Activated naive CD4-positive, alpha-beta T cell treated with anti-CD3 and anti-CD28 coated beads, Interleukin-2, amount 10 ng/mL, durations not matched to agents 7 days and 5 days (primary cell): ENCODE measurements around the gene SMARCA4.
"Not testable (repeated sequence)": the region's sequence is repeated elsewhere in the genome, so short reads cannot be mapped to it uniquely, and the experiment has no call there.

Experiments
- CTCF ChIA-PET: fragments of 350-600 bp; sonication (Branson Sonifier 250); formaldehyde crosslinking; loops from one replicate; lab custom pipeline; 2021; ENCODE audit warnings: antibody characterized with exemption; lab: Charles Lee
- DNase-seq: peaks from one replicate; pipeline ENCODE4 v3.0.0-alpha.2; 2020
- H3K27ac Mint-ChIP-seq: one replicate; pipeline ENCODE4 v1.8.0; 2021; ENCODE audit warnings: mild to moderate bottlenecking, moderate library complexity, mixed read lengths
- H3K27me3 Mint-ChIP-seq: one replicate; pipeline ENCODE4 v1.8.0; 2021; ENCODE audit warnings: mild to moderate bottlenecking, mixed read lengths
- H3K36me3 Mint-ChIP-seq: one replicate; pipeline ENCODE4 v1.8.0; 2021; ENCODE audit warnings: mixed read lengths
- H3K4me1 Mint-ChIP-seq: one replicate; pipeline ENCODE4 v1.8.0; 2021; ENCODE audit warnings: mixed read lengths
- H3K4me3 Mint-ChIP-seq: one replicate; pipeline ENCODE4 v1.8.0; 2021; ENCODE audit warnings: mild to moderate bottlenecking, moderate library complexity, mixed read lengths
- H3K9me3 Mint-ChIP-seq: one replicate; pipeline ENCODE4 v1.8.0; 2021; ENCODE audit warnings: mixed read lengths

Gene SMARCA4

DNA sequence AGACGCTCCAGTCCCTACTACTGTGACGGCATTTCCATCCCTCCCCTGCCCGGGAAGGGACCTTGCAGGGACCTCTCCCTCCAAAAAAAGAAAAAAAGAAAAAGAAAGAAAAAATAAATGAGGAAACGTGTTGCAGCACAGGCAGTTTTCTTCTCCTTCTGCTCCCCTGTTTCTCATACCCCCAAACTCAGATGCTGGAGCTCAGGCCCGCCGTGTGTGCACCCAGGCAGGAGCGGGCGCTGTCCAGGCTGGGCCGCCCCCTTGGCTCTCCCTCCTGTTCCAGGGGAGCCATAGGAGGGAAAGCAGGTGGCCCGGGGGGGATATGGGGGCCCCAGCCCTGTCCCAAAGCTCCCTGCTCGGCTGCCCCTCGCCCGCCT, 38.2 kb upstream of the SMARCA4 start:
- Mint-ChIP-seq H3K4me3 (no peak overlapping the region), H3K9me3 (no peaks in the 10 kb centered on the region), H3K36me3 (peaks cover 23% of the 10 kb centered on the region), H3K27me3 (no peaks in the 10 kb centered on the region), H3K27ac (no peak overlapping the region), H3K4me1 (peaks cover 7% of the 10 kb centered on the region)
- CTCF ChIA-PET: interaction anchor here (2.0 kb wide), 1 partner anchor 14 kb away, joined by 7 read pairs; no protein-coding TSS in a partner anchor
- DNase-seq: no peak

DNA sequence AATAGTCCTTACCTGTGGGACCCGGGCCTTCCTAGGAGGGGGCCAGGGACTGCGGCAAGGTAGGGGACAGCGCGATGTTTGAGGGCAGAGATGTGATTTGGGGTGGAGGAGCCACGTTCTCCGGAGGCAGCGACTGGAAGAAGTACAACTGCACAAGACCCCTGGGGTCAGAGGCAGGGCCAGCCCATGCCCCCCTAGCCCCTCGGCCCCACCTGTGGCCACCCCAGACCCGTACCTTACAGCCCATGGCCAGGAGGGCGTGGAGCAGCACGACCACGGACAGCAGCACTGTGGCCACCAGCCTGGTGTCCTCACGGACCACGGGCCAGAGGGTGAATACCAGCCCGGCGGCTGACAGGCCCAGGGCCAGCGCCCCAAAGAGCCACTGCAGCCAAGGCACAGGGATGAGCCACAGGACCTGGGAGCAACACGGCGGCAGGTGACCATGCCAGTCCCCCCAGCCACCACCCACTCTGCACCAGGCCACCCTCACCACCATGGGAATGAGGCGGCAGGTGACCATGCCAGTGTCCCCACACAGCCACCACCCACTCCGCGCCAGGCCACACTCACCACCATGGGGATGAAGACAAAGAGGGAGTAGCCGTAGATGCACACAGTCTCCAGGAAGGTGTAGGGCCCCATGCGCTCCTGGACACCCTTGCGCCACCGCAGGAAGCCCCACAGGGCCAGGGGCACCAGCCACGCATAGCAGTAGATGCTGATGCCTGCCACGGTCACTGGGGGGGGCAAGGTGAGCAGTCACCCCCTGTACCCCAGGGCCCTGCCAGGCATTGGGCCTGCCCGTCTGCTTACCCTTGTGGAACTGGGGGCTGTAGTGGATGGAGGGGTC, 37.3 kb upstream of the SMARCA4 start:
- H3K36me3 Mint-ChIP-seq: peaks cover 23% of the 10 kb centered on the region
- H3K9me3 Mint-ChIP-seq: no peaks in the 10 kb centered on the region
- H3K27me3 Mint-ChIP-seq: no peaks in the 10 kb centered on the region
- DNase-seq: no peak
- no peak overlapping the region for H3K4me3 Mint-ChIP-seq
- no peak overlapping the region for H3K27ac Mint-ChIP-seq
- CTCF ChIA-PET: interaction anchor here (2.0 kb wide), 1 partner anchor 13 kb away, joined by 7 read pairs; no protein-coding TSS in a partner anchor
- peaks cover 13% of the 10 kb centered on the region for H3K4me1 Mint-ChIP-seq

DNA sequence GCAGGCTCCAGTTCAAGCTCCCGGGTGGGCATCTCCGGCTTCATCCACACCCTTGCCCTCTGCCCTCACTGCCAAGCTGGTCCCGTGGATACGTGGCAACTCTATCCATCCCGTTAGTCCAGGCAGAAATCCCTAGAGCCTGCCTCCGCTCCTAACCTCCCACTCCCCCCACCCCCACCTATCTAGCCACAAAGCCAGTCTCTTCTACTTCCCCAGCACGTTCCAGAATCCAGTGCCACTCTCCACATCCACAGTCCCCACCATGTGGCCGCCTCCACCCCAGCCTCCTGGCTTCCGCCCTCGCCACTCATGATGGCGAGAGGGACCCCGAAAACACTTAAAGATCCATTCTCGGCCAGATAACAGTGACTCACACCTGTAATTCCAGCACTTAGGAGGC, 36.2 kb upstream of the SMARCA4 start:
- Mint-ChIP-seq H3K4me1 (peaks cover 19% of the 10 kb centered on the region), H3K27me3 (no peaks in the 10 kb centered on the region), H3K9me3 (no peaks in the 10 kb centered on the region), H3K4me3 (no peak overlapping the region), H3K36me3 (peaks cover 24% of the 10 kb centered on the region), H3K27ac (no peak overlapping the region)
- CTCF ChIA-PET: no interaction called here
- no peak for DNase-seq

DNA sequence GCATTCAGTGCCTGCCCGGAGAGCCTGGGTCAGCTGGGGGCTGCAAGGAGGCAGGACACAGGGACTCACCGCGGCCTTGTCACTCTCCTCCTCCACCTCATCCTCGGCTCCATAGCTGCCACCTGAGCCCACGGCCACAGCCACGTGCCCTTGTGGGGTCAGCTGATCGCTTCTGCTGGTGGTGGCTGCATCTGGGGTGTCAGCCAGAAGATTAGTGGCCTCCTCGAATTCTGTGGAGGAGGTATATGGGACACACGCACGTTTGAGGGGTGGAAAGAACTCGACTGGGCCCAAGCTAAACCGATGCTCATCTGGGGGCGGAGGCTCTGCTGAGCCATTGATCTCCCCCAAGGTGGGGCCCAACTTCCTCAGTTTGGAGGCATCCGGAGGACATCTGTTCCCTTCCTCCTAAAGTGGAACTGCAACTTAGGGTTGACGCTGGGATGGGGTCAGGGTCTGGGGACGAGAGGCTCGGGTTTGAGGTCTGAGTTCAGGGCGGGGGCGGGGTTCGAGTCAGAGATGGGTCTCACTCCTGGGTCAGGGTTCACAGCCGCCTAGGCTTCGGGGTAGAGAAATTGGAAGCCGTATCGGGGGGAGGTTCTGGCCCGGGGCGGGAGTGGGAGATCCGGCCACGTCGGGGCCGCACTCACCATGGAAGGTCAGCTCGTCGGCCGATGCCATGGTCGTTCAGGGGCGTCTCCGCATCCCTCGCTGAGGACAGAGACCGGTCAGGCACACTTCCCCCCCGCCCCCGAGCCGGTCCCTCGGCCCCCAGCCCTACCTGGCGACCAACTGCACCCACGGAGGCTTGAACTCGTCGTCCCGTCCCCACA, 32.9 kb upstream of the SMARCA4 start:
- CTCF ChIA-PET: interaction anchor here (1.2 to 1.7 kb wide), 2 partner anchors 9 to 108 kb away, joined by 3 to 5 read pairs; no protein-coding TSS in a partner anchor
- Mint-ChIP-seq H3K4me1 (peaks cover 33% of the 10 kb centered on the region), H3K4me3 (peak overlapping the region; percentile 96), H3K27ac (peak overlapping the region; percentile 90), H3K36me3 (peaks cover 20% of the 10 kb centered on the region), H3K9me3 (no peaks in the 10 kb centered on the region), H3K27me3 (no peaks in the 10 kb centered on the region)
- no peak for DNase-seq

DNA sequence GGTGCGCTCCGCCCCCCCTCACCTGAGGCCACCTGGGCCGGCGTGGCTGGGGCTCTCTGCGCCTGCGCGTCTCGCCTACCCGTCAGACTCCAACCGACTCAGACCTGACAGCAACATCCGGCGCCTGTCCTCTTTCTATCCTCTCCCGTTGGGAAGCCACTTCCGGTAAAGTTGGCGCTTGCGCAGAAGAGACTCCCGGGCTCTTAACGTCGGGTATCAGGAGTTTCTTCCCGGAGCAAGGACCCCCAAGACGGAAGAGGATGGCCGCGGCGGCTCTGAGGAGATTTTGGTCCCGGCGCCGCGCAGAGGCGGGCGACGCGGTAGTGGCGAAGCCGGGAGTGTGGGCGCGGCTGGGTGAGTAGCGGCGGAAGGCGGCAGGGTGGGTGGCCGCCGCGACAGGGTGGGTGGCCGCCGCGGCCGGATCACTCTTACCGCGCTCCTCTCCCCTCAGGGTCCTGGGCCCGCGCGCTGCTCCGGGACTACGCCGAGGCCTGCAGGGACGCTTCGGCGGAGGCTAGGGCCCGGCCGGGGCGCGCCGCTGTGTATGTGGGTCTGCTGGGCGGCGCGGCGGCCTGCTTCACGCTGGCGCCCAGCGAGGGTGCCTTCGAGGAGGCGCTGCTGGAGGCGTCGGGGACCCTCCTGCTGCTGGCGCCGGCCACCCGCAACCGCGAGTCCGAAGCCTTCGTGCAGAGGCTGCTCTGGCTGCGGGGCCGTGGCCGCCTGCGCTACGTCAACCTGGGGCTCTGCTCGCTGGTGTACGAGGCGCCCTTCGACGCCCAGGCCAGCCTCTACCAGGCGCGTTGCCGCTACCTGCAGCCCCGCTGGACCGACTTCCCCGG, 32.0 kb upstream of the SMARCA4 start, which contains the start of the genes TIMM29 and YIPF2:
TIMM29 (plus strand) TSS at position 249 of the 839 bp plus-strand sequence; CDS start at position 261, 12 bp downstream.
YIPF2 (minus strand) TSS at position 77 of the 839 bp plus-strand sequence. CDS start 229 bp downstream, outside the sequence.
- Mint-ChIP-seq H3K27me3 (no peaks in the 10 kb centered on the region), H3K36me3 (peaks cover 18% of the 10 kb centered on the region), H3K9me3 (no peaks in the 10 kb centered on the region), H3K4me3 (peak within 1 kb of the TSS; percentile 96), H3K4me1 (peaks cover 33% of the 10 kb centered on the region), H3K27ac (peak within 1 kb of the TSS; percentile 90)
- CTCF ChIA-PET: interaction anchor here (0.6 to 1.7 kb wide), 3 partner anchors 8 to 1052 kb away, joined by 3 to 5 read pairs (median 3); no protein-coding TSS in a partner anchor
- peak; percentile 97 for DNase-seq

DNA sequence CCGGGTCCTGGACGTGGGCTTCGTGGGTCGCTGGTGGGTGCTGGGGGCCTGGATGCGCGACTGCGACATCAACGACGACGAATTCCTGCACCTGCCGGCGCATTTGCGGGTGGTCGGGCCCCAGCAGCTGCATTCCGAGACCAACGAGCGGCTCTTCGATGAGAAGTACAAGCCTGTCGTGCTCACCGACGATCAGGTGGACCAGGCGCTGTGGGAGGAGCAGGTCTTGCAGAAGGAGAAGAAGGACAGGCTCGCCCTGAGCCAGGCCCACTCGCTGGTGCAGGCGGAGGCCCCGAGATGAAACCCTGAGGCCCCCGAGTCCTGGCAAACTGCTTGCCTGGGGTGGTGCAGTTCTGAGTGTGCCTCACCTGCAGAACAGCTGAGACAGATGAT, 31.4 kb upstream of the SMARCA4 start:
- CTCF ChIA-PET: interaction anchor here (0.6 to 1.3 kb wide), 2 partner anchors 13 to 1053 kb away, joined by 3 to 6 read pairs; no protein-coding TSS in a partner anchor

DNA sequence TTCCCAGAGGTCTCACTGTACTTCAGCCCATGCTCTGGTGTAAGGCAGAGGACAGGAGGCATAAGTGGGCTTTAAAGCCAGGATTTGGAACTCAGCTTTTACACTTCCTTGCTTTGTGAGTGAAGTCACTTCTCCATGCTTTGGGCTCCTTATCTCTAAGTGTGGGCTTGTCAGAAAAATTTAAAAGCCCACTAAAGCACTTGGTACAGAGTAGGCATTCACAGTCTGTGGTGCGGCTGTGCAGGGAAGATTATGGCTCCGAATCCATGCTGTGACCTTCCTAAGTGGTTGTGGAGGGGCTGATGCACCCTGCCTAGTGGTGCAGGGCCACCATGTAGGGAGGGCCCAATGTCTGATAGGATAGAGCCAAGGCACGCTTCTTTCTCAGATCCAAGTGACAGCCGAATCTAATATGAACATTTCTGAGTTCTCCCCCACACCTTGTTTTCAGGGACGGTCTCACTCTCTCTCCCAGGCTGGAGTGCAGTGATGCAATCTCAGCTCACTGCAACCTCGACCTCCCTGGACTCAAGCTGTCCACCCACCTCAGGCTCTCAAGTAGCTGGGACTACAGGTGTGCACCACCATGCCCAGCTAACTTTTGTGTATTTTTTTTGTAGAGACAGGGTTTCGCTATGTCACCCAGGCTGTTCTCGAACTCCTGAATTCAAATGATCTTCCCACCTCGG, 25.3 kb upstream of the SMARCA4 start:
- no peak overlapping the region for H3K27ac Mint-ChIP-seq
- H3K4me3 Mint-ChIP-seq: no peak overlapping the region
- peaks cover 20% of the 10 kb centered on the region for H3K4me1 Mint-ChIP-seq
- peaks cover 7% of the 10 kb centered on the region for H3K36me3 Mint-ChIP-seq
- H3K27me3 Mint-ChIP-seq: no peaks in the 10 kb centered on the region
- H3K9me3 Mint-ChIP-seq: no peaks in the 10 kb centered on the region
- DNase-seq: no peak
- CTCF ChIA-PET: interaction anchor here (0.6 to 2.4 kb wide), 7 partner anchors 8 to 100 kb away, joined by 3 to 14 read pairs (median 4); partner anchors contain the start of genes TIMM29 and YIPF2

More for the DNA sequence above, 31.4 kb upstream of the SMARCA4 start:
- peak overlapping the region; percentile 96 for H3K4me3 Mint-ChIP-seq
- H3K36me3 Mint-ChIP-seq: peaks cover 16% of the 10 kb centered on the region
- no peaks in the 10 kb centered on the region for H3K27me3 Mint-ChIP-seq
- peaks cover 33% of the 10 kb centered on the region for H3K4me1 Mint-ChIP-seq
- no peaks in the 10 kb centered on the region for H3K9me3 Mint-ChIP-seq
- no peak for DNase-seq
- H3K27ac Mint-ChIP-seq: peak overlapping the region; percentile 14

DNA sequence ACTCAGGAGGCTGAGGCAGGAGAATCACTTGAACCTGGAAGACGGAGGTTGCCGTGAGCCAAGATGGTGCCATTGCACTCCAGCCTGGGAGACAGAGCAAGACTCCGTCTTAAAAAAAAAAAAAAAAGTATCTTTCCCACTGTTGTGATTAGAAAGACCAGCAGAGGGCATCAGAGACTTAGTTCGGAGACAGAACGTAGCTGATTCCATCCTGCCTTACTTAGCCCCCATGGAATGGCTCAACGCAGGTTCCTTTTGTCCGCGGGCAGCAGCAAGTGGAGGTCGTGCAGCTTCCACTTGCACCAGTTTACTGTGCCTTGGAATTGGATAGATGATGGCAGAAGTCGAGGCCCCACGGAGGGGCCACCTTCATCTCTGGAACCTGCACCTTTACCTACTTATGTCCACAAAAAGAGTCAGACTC, 24.2 kb upstream of the SMARCA4 start:
- Mint-ChIP-seq H3K36me3 (peaks cover 4% of the 10 kb centered on the region), H3K9me3 (no peaks in the 10 kb centered on the region), H3K4me3 (no peak overlapping the region), H3K27ac (no peak overlapping the region), H3K27me3 (no peaks in the 10 kb centered on the region), H3K4me1 (peaks cover 16% of the 10 kb centered on the region)
- DNase-seq: peak; percentile 49
- CTCF ChIA-PET: interaction anchor here (0.6 to 2.4 kb wide), 17 partner anchors 8 to 307 kb away, joined by 3 to 14 read pairs (median 4); partner anchors contain the start of genes TIMM29 and YIPF2

DNA sequence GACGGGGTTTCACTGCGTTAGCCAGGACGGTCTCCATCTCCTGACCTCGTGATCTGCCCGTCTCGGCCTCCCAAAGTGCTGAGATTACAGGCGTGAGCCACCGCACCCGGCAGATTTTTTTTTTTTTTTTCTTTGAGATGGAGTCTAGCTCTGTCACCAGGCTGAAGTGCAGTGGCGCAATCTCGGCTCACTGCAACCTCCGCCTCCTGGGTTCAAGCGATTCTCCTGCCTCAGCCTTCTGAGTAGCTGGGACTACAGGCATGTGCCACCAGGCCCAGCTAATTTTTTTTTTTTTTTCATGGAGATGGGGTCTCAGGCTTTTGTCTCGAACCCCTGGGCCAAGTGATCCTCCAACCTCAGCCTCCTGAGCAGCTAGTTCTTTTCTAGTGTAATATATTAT, 19.2 kb upstream of the SMARCA4 start:
- peaks cover 17% of the 10 kb centered on the region for H3K4me1 Mint-ChIP-seq
- not testable (repeated sequence) for H3K4me3 Mint-ChIP-seq, H3K27ac Mint-ChIP-seq, H3K36me3 Mint-ChIP-seq, DNase-seq, H3K27me3 Mint-ChIP-seq, H3K9me3 Mint-ChIP-seq
- CTCF ChIA-PET: interaction anchor here (0.6 to 2.9 kb wide), 14 partner anchors 9 to 225 kb away, joined by 3 to 15 read pairs (median 4); no protein-coding TSS in a partner anchor

DNA sequence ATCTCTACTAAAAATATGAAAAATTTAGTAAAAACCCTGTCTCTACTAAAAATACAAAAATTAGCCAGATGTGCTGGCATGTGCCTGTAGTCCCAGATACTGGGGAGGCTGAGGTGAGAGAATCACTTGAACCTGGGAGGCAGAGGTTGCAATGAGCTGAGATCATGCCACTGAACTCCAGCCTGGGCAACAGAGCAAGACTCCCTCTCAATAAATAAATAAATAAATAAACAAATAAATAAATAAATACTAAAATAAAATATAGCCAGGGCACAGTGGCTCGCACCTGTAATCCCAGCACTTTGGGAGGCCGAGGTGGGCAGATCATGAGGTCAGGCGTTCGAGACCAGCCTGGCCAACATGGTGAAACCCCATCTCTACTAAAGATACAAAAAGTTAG, 17.4 kb upstream of the SMARCA4 start:
- H3K4me1 Mint-ChIP-seq: peaks cover 12% of the 10 kb centered on the region
- DNase-seq, H3K9me3 Mint-ChIP-seq, H3K36me3 Mint-ChIP-seq, H3K27me3 Mint-ChIP-seq, H3K27ac Mint-ChIP-seq, CTCF ChIA-PET, H3K4me3 Mint-ChIP-seq: not testable (repeated sequence)

DNA sequence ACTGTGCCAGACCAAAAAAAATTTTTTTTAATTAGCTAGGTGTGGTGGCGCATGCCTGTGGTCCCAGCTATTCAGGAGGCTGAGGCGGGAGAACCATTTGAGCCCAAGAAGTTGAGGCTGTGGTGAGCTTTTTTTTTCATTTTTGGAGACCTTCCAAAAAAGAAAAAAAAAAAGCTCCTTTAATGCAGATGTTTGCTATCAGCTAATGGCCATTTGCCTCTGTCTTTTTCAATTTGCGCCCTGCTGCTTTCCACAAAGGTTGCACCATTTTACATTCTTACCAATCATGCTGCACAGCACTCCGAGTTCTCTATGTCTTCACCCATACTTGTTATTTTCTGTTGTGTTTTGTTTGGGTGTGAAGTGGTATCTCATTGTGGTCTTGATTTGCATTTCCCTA, 15.6 kb upstream of the SMARCA4 start:
- no peak for DNase-seq
- Mint-ChIP-seq H3K27me3 (no peaks in the 10 kb centered on the region), H3K9me3 (no peaks in the 10 kb centered on the region), H3K27ac (no peak overlapping the region), H3K4me3 (no peak overlapping the region), H3K36me3 (no peaks in the 10 kb centered on the region), H3K4me1 (peaks cover 4% of the 10 kb centered on the region)
- CTCF ChIA-PET: interaction anchor here (1.2 kb wide), 1 partner anchor 9 kb away, joined by 5 read pairs; no protein-coding TSS in a partner anchor

DNA sequence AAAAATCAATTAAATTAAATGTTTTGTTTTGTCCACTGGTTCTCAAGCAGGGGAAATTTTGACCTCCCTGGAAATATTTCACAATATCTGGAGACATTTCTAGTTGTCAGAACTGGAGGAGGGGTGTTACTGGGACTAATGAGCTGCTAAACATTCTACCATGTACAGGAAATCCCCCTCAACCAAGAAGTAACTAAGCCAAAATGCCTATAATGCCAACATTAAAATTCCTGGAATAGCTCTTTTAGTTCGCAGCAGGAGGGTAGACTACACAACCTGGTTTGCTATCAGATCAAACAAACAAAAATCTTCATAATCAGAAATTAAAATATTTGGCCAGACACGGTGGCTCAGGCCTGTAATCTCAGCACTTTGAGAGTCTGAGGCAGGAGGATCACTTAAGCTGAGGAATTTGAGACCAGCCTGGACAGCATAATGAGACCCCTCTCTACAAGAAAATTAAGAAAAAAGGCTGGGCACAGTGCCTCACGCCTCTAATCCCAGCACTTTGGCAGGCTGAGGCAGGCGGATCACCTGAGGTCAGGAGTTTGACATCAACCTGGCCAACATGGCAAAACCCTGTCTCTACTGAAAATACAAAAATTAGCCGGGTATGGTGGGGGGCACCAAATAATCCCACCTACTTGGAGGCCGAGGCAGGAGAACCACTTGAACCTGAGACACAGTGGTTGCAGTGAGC, 13.7 kb upstream of the SMARCA4 start:
- CTCF ChIA-PET: no interaction called here
- H3K4me3 Mint-ChIP-seq: no peak overlapping the region
- no peaks in the 10 kb centered on the region for H3K36me3 Mint-ChIP-seq
- no peaks in the 10 kb centered on the region for H3K27me3 Mint-ChIP-seq
- H3K9me3 Mint-ChIP-seq: no peaks in the 10 kb centered on the region
- DNase-seq: no peak
- peaks cover 1% of the 10 kb centered on the region for H3K4me1 Mint-ChIP-seq
- no peak overlapping the region for H3K27ac Mint-ChIP-seq
